GM21737 (cell line): ENCODE results near the gene ATP11B.

Experiments
- ATAC-seq: cut with Tn5 transposase; IDR thresholded peaks from one replicate; pipeline ENCODE4 v1.9.1; 2021; ENCODE audit warnings: mild to moderate bottlenecking, moderate library complexity; ENCODE audit not compliant: unreplicated experiment

ATP11B gene

DNA sequence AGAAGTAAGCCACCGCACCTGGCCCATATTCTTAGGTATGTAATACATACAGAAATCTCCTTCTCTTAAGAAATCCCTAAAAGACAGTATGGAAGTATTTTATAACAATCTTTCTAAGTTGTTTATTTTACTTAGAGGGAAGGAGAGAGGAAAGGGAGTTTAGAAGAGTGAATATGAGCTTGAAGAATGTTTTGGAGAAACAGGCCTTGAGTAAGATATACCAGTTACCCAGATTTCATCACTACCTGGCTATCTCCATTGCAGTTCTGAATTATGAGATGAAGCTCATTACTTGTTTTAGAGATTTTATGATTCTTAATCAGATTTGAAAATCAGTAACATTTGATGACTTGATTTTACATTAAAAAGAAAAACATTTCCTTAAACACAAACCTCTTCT lies 115.2 kb downstream of the ATP11B start:
- ATAC-seq, result no peak

DNA sequence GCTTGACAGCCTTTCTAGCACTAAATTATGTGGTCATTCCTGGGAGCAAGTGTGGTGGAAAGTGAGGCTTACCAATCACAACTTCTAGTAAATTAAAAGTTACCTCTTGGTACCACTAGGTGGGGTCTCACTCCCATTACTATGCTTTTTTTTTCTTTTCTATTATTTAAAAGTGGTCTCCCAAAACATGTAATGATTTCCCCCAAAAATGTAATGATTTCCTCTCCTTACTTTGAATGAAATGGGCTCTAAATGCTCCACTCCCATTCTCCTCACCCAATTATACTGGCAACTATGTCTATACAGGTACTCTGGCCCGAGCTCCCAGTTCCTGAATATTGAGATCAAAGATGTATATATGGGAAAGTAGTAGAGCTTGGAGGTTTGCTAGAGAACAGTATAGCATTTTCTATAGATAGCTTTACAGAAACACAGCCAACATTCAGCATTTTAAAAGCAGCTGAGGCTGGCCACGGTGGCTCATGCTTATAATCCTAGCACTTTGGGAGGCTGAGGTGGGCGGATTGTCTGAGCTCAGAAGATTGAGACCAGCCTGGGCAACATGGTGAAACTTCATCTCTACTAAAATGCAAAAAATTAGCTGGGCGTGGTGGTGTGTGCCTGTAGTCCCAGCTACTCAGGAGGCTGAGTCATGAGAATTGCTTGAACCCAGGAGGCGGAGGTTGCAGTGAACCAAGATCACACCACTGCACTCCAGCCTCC lies 116.2 kb downstream of the ATP11B start:
- no peak for ATAC-seq

DNA sequence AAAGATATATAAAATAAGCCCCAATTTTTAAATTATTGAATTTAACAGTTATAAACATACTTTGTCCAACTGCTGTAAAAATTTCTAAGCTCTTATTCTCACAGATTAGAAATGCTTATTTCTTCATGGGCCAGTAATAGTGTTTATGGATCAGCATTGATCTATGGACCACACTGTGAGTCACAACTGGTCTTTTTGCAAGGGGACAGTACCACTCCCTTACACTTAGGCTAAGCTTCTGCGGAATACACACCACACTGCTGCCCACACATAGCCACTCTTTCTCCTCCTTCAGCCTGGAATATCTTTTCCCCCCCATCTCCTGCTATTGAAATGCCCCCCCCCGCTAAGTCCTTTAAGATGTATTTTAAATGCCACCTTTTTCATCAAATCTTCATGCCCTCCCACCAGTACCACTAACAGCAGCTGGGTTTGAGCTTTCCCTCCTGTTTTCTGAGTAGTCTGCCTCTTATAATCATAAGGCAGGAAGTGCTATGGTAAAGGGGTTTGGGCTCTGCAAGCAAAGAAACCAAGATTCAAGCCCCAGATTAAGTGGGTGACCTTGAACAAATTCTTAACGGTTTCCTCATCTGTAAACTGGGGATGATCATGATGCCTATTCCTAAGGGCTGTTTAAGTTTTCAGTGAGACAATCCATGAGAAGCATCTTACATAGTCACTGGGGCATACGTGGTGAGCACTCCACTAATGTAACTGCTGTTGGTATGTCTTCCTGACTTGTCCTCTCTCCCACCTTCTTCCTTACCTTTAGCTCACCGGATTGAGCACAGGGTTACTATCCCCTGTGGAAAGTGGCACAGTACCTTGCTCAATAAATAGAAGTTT lies 117.9 kb downstream of the ATP11B start:
- no peak for ATAC-seq

DNA sequence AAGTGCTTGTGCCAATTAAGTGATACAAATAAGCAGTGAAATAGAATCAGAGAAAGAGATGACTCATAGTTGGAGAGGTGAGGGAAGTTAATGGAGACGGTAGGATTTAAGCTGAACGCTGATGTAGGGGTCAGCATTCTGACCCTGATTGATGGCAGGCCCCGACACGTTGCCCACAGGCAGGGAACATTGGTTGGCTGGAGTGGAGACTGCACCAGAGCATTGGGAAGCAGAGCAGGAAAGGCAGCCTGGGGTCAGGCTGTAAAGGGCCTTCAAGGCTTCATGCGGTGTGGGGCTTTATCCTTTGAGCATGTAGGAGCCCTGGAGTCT lies 118.4 kb downstream of the ATP11B start:
- ATAC-seq, result no peak

DNA sequence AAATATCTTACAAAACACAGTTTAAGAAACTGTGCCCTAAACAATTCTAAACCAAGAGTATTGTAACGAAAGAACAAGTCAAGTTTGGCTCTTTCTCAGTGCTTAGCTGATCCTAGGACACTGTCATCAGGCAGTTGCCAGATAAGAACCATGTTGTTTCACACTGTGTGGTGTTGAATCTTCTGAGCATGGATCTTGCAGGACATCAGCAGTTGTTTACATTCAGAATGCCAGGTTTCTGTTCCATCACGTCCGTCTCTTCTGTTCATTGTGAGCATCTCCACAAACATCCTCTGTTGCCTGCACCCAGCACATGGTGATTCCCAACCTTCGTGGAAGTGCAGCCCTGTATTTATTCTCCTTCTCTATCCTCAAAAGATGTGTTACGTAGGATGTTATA lies 119.2 kb downstream of the ATP11B start:
- no peak for ATAC-seq

DNA sequence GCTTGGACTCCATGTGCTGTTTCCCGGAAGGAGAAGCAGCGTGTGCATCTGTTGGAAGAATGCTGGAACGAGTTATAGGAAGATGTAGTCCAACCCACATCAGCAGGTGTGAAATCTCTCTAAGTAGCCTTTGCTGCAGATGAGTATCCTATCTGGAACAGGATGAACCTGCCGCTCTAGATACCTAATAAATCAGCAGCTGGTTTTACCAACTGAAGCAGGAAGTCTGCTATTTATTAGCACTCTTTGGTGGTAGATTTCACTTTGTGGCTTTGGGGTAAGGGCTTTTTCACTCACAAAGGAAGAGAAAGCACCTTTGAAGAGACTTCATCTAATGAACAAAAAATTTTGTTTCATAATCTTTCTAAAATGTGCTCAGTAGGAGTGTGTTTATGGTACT lies 120.6 kb downstream of the ATP11B start:
- ATAC-seq, result peak; percentile 89

DNA sequence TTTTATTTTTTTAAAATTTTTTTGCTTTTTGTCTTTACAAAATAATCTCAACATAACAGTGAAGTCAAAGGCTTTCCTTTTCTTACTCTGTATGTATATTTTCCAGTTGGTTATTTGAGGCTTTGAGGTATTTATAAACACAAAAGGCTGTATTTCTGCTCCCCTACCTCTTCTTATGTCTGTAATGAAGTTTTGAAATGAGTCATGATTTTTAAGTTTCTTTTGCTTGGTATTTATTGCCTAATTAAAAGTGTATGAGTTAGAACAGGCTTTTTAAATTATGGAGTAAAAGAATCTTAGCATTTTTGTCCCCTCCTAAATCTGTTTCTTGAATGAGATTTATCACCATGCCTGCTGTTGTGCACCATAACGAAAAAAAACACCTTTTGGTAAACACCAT lies 121.0 kb downstream of the ATP11B start:
- peak; percentile 33 for ATAC-seq

DNA sequence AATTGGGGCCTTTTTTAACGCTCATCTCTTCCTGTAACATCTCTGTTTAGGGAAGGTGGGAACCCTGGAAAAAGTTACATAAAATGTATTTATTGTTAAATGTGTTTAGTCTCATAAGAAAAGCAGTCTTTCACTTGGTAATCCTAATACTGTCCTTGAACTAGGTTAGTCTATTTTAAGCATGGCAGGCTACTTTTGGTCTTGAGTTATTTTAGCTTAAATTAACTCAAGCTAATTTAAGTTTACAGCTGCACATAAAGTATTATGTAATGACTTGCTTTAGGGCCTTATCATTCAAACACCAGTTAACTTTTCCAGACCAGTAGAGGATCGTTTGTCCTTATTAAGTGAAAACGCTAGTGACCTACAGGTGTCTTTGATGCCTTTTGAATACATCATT lies 123.8 kb downstream of the ATP11B start:
- no peak for ATAC-seq

DNA sequence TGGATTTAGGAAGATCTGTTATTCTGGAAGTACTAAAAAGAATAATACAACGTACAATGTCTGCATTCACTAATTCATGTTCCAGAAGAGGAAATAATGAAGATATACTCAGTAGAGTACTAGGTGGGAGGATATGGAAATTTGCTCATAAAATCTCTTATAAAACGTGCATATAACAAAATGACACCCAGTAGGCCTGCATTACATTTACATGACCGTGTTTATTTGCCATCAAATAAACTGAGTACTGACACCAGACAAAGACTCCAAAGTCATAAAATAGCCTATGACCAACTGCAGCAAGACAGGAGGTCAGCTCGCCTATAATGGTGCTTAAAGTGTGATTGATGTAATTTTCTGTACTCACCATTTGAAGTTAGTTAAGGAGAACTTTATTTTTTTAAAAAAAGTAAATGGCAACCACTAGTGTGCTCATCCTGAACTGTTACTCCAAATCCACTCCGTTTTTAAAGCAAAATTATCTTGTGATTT lies 126.6 kb downstream of the ATP11B start:
- no peak for ATAC-seq

DNA sequence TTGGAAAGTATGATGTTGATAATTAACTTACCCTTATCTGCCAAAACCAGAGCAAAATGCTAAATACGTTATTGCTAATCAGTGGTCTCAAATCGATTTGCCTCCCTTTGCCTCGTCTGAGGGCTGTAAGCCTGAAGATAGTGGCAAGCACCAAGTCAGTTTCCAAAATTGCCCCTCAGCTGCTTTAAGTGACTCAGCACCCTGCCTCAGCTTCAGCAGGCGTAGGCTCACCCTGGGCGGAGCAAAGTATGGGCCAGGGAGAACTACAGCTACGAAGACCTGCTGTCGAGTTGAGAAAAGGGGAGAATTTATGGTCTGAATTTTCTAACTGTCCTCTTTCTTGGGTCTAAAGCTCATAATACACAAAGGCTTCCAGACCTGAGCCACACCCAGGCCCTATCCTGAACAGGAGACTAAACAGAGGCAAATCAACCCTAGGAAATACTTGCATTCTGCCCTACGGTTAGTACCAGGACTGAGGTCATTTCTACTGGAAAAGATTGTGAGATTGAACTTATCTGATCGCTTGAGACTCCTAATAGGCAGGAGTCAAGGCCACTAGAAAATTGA lies 127.3 kb downstream of the ATP11B start:
- ATAC-seq, result no peak

DNA sequence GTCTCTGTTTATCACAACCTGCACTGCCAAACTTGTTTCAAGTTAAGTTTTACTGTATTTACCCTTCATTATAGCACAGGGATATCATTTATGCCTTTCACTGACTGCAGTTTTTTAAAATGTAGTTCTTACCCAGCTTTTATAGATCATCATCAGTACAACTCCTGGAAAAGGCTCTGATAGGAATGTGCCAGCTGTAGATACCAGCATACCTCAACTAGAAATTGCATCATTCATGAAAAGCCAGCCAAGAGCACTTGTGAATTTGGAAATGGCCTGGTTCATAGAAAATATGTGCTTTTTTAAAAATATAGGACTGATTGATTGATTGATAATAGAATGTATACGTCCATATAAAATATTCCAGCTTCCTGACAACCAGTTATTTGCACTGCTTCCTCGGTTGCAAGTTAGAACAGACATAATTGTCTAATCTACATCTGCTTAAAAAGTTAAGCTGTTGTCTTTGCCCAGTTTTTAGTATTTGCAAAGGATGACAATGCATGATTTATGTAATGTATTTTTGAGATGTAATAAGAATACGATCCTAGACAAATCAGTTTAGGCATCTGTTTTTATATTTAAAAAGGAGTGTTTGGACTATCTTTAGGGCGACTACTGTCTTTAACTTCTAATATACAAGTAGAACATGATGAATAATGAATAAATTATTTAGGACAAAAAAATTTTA lies 128.5 kb downstream of the ATP11B start:
- ATAC-seq, result no peak

DNA sequence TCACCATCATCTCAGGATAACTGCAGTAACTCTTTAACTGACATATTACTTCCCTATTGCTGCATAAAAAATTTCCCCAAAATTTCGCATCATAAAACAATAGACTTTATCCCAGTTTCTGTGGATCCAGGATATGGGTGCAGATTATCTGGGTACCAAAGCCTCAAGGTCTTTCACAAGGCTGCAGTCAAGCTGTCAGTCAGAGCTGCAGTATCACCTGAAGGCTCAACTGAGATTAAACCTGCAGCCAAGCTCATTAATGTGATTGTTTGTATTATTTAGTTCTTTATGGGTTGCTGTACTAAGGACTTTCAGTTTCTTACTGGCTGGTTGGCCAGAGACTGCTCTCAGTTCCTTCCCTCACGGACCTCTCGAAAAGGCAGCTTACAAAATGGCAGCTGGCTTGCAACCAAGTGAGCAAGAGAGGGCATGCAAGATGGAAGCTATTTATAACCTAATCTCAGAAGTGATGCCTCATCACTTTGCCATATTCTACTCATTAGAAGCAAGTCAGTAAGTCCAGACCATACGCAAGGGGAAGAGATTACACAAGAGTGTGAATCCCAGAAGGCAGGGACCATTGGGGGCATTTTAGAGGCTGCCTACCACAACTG lies 132.1 kb downstream of the ATP11B start:
- ATAC-seq, result peak; percentile 94

DNA sequence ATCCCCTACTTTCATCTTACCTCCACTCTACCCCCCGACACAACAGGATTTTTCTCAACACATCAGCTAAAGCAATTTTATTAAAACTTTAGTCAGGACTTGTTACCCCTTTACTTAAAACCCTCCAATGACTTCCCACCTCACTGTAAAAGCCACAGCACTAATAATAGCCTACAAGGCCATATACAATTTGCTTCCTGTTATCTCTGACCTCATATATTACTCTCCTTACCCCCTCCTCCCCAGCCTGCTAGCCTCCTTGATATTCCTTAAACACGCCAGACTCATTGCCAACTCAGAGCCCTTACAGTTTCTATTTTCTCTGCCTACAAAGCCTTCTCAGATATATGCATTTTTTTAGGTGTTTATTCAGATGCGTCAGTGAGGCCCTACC lies 132.6 kb downstream of the ATP11B start:
- ATAC-seq, result peak; percentile 11

DNA sequence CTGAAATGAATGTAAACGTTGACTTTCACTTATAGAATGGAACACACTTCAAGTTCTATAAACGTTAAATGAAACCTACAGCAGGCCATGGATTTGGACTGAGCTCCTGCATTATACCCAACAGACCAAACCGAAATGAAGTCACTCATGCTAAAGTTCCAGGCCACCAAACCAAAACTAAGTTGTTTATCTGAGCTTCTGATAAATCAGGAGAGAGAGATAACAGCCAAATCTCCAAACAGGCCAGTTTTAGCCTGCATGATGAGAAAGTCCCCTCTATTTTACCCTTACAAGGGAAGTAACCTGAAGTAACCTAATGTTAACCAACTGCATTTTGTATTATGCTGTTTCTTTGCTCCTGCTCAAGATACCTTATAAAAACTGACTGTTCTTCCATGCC lies 142.5 kb downstream of the ATP11B start:
- no peak for ATAC-seq

DNA sequence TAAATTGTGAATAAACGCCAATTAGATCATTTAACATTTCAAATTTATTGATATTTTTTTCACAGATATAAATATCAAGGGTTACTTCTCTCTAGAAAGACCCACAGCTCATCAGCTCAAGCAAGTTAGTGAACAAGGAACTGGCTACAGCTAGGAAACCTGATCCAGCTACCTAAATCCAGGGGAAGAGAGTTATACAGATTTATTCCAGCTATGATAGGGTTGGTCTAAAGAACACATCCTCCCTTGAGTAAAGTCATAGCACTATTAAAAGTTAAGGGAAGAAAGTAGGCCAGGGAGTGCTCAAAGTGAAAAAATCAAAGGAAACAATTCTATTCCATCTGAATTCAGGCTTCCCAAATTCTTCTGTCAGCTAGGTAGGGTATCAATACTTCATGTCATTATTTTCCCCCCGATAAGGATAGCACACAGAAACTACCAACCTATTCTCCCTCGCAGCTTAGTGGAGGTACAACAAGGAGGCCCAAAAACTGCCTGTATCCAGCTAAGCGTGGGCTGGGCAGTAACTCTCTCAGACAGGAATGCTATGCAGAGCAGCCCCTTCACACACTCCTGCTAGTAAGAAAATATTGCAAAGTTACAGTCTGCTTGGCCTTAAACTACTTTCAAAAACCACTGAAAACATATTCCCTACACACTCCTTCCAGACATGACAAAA lies 143.1 kb downstream of the ATP11B start:
- ATAC-seq, result no peak

DNA sequence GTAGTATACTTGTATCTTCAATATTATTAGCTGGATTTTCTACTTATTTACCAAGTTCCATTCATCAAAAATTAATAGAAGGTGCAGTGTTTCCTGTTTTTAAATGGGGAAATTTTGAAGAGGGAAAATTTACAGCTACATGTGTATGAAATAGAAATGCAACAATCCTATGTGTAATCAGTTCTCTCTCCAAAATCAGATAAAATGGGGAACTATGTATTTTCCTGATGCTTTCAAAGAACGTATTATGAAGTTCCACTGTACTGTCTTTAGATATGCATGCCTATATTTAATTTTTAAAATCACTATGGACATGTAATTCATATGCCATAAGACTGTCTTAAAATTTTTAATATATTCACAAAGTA lies 143.6 kb downstream of the ATP11B start:
- ATAC-seq, result no peak

DNA sequence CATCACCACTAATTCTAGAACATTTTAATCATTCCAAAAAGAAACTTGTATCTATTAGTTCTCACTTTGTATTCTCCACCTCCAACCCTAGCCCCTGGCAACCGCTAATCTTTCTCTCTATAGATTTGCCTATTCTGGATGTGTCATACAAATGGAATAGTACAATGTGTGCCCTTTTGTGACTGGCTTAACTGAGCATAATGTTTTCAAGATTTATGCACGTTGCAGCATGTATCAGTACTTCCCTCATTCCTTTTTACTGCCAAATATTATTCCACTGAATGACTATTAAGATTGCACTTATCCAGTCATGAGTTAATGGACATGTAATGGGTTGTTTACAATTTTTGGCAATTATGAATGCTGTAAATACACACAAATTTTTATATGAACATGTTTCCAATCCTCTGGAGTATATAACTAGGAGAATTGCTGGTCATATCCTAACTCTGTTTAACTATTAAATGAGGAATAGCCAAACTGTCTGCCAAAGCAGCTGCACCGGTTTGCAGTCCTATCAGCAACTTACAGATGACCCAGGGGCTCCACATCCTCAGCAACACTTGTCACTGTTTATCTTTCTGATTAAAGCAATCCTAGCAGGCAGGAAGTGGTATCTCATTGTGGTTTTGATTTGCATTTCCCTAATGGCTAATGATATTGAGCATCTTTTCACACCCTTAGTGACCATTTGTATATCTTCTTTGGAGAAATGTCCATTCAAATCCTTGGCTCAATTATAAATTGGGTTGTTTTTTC lies 144.2 kb downstream of the ATP11B start:
- peak; percentile 88 for ATAC-seq

DNA sequence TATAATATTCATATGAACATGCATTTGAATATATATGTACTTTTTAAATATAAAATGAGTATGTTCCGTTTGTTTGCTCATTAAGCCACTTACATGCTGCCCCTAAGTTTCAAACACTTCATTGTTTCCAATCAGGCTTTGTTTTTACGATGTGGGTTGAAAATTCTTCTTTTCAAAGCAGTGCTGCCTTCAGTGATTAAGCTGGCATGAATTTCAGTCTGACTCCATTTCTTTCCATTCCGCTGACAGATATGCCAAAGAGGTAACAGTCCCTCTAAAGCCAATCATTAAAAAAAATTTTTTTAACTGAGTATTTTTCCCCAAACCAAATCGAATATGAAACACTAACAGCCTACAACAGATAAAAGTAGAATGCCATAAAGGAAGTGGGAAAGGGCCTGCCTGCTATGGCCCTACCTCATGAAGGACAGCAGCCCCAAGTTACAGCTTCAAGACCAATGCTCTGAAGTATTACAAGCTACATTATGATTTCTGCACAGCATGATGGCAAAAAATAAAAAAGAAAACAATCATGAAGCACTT lies 147.0 kb downstream of the ATP11B start:
- ATAC-seq, result no peak

DNA sequence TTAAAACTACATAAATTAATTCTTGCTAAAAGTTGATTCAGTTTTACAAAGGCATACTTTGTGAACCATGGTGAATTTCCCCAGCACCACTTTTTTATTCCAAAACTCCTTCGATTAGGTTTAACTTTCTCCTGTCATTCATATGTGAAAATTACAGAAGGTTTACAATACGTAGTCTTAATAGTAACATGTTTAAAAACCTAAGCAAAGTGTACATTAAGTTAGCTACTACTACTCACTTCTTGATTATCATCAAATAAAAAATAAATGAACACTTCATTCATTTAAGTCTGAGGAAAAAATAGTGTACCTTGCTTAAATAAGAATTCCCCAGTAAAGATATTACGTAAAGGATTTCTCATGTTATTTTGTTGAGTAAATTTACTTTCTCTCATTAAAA lies 148.4 kb downstream of the ATP11B start:
- no peak for ATAC-seq

DNA sequence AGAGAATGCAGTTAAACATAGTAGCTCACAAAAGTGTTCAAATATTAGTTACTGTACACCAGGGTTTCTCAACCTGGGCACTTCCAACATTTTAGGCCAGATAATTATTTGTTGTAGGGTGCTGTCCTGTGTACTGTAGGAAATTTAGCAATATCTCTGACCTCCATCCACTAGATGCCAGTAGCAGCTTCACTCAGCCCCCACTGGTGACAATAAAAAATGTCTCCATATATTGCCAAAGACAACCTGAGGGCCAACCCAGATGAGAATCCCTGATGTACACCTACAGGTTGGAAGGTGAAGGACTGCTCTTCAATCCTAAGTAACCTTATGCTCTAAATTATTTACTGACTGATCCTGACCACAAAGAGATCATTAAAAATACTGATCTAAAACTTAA lies 154.6 kb downstream of the ATP11B start:
- ATAC-seq, result peak; percentile 57
